Left lung (tissue), 10 donors: Measurements from ENCODE around the gene SPEF2. TPM values are rescaled to one million over a fixed set of nuclear protein-coding genes. Genes with fewer than 3 reads are reported as not detected.

ENCODE experiments used
- ATAC-seq: fragments of 200-7000 bp; cut with Tn5 transposase; one replicate; pipeline ENCODE4 v1.9.1; 2020; ENCODE audit warnings: moderate library complexity
- DNase-seq, 4 donors: peaks; one replicate each; pipeline ENCODE4 v3.0.0-alpha.2; 2013 to 2020
- H3K27ac ChIP-seq, 2 donors: fragments of 200-600 bp; sonication (generic) in 1 of 2; one replicate each; pipeline versions ENCODE4 v1.5.0 to v1.8.0; 2020 to 2021
- H3K27me3 ChIP-seq, 2 donors: fragments of 200-600 bp; sonication (generic) in 1 of 2; one replicate each; pipeline versions ENCODE4 v1.5.0 to v1.8.0; 2020 to 2021
- H3K36me3 ChIP-seq, 2 donors: fragments of 200-600 bp; sonication (generic) in 1 of 2; one replicate each; pipeline versions ENCODE4 v1.5.0 to v1.8.0; 2020 to 2021
- H3K4me1 ChIP-seq, 2 donors: fragments of 200-600 bp; one replicate each; pipeline ENCODE4 v1.8.0; 2021
- H3K4me3 ChIP-seq, 2 donors: fragments of 200-600 bp; sonication (generic) in 1 of 2; one replicate each; pipeline versions ENCODE4 v1.5.0 to v1.8.0; 2020 to 2021; ENCODE audit warnings: mild to moderate bottlenecking in 1 of 2
- H3K9me3 ChIP-seq, 2 donors: fragments of 200-600 bp; sonication (generic) in 1 of 2; one replicate each; pipeline versions ENCODE4 v1.5.0 to v1.8.0; 2020 to 2021
- intact Hi-C, 2 donors: fragments of 100-400 bp; cut with DNase I; formaldehyde crosslinking; loops; one replicate each; pipeline versions ENCODE4 v1.11.2 to v1.14.2; 2022
- polyA plus RNA-seq, 6 donors: library from polyadenylated mRNA; unstranded; fragments of 120-200 nt; gene quantifications; one replicate each; pipeline ENCODE4 v1.2.1, GENCODE V29; 2013; ENCODE audit not compliant: insufficient read length in 6 of 6
- total RNA-seq, 2 donors: library from RNA; stranded (reverse); fragmentation: NEBNext Ultra II Directional; extraction: Animal tissue kit (Norgen Biotek cat#: 25700); gene quantifications; one replicate each; pipeline ENCODE4 v1.2.1, GENCODE V29; 2021
- TF ChIP-seq, protein P1 (sequence below), 2 donors: fragments of 200-600 bp; sonication (generic) in 1 of 2; IDR thresholded peaks; one replicate each; pipeline versions ENCODE4 v1.5.0 to v1.8.0; 2021; ENCODE audit warnings: antibody characterized with exemption in 2 of 2
- donor health status: DM: no; HTN: yes; CAD: no.
- donor health status: DM: no; HTN: no; CAD: no.

SPEF2 gene
- total and polyA plus RNA-seq, 8 donors = 5.8 to 51.5 (median 43.0) TPM

DNA sequence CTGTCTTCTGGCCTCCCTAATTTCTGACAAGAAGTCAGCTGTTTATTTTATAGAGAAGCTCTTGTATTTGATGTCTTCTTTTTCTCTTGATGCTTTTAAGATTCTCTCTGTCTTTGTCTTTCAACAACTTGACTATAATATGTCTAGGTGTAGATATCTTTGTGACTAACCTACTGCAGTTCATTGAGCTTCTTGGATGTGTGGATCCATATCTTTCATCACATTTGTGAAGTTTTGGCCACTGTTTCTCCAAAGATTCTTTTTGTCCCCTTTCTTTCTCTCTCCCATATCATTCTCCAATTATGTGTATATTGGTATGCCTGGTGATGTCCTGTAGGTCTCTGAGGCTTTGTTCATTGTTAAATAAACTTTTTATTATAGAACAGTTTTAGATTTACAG is 16.7 kb downstream of the SPEF2 start:
- Histone ChIP-seq H3K27me3 (no peaks in the 10 kb centered on the region), H3K36me3 (peaks cover 0 to 34% of the 10 kb centered on the region in 2 donors), H3K9me3 (peaks cover 0 to 32% of the 10 kb centered on the region in 2 donors), H3K4me1 (no peaks in the 10 kb centered on the region), H3K4me3 (no peak overlapping the region), H3K27ac (no peak overlapping the region)
- intact Hi-C loops = no loop called here
- DNase-seq = no peak
- no peak for ATAC-seq
- TF ChIP-seq, protein P1, sequence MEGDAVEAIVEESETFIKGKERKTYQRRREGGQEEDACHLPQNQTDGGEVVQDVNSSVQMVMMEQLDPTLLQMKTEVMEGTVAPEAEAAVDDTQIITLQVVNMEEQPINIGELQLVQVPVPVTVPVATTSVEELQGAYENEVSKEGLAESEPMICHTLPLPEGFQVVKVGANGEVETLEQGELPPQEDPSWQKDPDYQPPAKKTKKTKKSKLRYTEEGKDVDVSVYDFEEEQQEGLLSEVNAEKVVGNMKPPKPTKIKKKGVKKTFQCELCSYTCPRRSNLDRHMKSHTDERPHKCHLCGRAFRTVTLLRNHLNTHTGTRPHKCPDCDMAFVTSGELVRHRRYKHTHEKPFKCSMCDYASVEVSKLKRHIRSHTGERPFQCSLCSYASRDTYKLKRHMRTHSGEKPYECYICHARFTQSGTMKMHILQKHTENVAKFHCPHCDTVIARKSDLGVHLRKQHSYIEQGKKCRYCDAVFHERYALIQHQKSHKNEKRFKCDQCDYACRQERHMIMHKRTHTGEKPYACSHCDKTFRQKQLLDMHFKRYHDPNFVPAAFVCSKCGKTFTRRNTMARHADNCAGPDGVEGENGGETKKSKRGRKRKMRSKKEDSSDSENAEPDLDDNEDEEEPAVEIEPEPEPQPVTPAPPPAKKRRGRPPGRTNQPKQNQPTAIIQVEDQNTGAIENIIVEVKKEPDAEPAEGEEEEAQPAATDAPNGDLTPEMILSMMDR (IDR thresholded peaks at IDR 0.05) = no peak

DNA sequence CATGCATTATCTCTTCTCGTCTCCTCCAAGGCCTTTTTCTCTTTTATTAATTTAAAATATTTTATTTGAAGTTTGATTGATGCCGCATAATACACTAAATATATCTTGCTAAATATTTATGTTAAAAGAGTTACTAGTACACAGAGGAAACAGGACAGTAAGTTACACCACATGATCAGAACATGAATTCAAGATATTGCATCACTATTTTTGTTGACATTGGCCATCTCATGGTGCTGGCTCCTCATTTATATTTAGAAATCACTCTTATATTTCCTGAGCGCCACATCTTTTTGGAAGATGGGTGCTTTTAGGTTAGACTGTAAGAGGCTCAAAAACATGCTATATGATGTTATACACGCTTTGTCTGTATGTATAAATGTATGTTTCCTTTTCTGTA is 23.0 kb downstream of the SPEF2 start:
- intact Hi-C loops = no loop called here
- Histone ChIP-seq H3K9me3 (no peaks in the 10 kb centered on the region), H3K36me3 (no peaks in the 10 kb centered on the region), H3K4me3 (no peak overlapping the region), H3K27ac (no peak overlapping the region), H3K27me3 (no peaks in the 10 kb centered on the region), H3K4me1 (no peaks in the 10 kb centered on the region)
- TF ChIP-seq, protein P1 (IDR thresholded peaks at IDR 0.05) = no peak
- ATAC-seq = no peak
- no peak for DNase-seq

DNA sequence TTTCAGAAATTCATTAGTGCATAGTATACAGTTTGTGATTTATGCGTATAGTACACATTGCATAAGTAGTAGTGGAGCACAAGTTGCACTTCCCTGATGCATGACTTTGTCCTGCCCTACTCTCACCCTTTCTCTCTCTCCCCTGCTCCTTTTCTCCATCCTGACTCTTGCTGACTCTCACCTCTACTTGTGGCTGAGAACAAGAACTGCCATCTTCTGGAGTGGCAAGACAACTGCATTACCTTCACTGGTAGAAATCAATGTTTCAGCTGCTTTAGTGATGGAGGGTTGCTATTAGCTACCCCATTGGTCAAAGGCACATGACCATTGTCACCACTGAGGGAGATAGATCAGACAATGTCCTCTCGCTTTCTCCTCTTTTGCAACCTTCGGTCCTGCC is 26.9 kb downstream of the SPEF2 start:
- Histone ChIP-seq H3K4me1 (no peaks in the 10 kb centered on the region), H3K4me3 (no peak overlapping the region), H3K27ac (no peak overlapping the region), H3K27me3 (no peaks in the 10 kb centered on the region), H3K36me3 (no peaks in the 10 kb centered on the region), H3K9me3 (no peaks in the 10 kb centered on the region)
- ATAC-seq (no peak), DNase-seq (no peak)
- TF ChIP-seq, protein P1 (IDR thresholded peaks at IDR 0.05) = no peak
- intact Hi-C loops = no loop called here

- no peaks in the 10 kb centered on the region for H3K4me1 ChIP-seq
- H3K4me3 ChIP-seq = no peak overlapping the region
- no peaks in the 10 kb centered on the region for H3K36me3 ChIP-seq
- intact Hi-C loops = no loop called here
- H3K27ac ChIP-seq = no peak overlapping the region
- DNase-seq (no peak), ATAC-seq (no peak)
- H3K27me3 ChIP-seq = no peaks in the 10 kb centered on the region
- H3K9me3 ChIP-seq = no peaks in the 10 kb centered on the region
- TF ChIP-seq, protein P1 (IDR thresholded peaks at IDR 0.05) = no peak
Measured at GRCh38 chr5:35647128-35647527, 29.5 kb downstream of the SPEF2 start.

DNA sequence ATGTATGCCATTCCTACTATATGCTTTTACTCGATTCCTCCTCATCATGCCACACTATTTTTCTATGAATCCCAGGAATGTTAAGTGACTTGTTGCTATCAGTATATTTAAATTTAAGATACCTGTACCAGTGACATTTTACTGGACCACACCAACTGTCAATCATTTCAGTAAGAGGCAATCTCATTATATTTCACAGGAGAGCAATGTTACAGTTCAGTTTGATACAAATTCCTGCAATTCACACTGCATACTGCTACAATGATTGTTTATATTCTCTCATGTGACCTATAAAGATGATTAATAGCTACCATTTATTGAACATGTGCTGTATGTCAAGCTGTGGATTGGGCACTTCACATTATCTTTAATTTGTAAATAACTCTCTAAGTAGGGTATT is 30.0 kb downstream of the SPEF2 start:
- ATAC-seq = no peak
- intact Hi-C loops = no loop called here
- Histone ChIP-seq H3K4me3 (no peak overlapping the region), H3K27ac (no peak overlapping the region), H3K4me1 (no peaks in the 10 kb centered on the region), H3K27me3 (no peaks in the 10 kb centered on the region), H3K36me3 (no peaks in the 10 kb centered on the region), H3K9me3 (no peaks in the 10 kb centered on the region)
- DNase-seq = no peak
- TF ChIP-seq, protein P1 (IDR thresholded peaks at IDR 0.05) = no peak
